ENCODE measurements around the gene CMKLR1. TPM values are rescaled to one million over a fixed set of nuclear protein-coding genes. Genes with fewer than 3 reads are reported as not detected.

Gene CMKLR1
- total and polyA plus RNA-seq, 9 of the 15 experiments (the other 6 are each of a cell fraction or from before 2014, with no cell fraction given) = 0.11 to 1.4 (median 0.20) TPM

DNA sequence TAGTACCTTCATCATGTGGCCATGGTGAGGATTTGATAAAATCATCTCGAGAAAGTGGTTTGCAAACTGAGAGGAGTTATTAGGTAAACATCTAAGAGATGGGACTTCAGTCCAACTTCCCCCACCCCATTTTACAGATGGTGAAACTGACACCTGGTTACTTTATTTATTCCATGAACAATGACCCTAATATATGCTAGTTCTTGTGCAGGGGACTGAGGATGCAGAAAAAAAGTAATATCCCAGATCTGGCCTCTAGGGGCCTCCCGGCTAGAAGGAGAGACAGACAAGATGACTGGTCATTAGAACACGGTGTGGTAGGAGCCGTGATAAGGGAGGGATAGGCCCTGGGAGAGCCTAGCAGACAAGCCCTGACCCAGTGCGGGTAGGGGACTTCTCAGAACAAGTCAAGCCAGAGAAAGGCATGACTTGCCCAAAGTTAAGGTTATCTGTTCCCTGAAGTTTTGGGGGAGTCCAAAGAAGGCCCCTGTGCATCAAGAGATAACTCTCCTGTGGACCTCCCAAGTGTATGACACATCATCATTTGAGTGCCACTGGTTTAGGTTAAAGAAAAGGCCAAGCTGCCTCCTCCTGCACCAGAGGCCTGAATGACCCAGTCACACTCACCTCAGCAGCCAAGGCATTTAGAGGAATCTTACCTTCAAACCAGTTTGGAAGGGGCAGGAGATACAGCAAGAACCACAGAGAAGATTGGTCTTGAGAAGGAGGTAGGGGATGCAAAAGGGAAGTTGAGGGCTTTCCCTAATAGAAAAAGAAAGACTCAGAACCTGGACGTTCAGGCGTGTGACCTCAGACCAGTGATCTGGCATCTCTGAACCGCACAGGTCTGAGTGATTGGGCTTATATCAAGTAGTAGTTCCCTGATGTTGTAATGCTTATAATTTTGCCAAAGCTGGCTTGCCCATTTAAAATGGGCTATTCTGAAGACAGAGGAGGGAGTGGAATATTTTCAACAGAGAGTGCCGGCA, 1.6 kb downstream of the CMKLR1 start (continued):
- TF ChIP-seq CBX3 (IDR thresholded peaks at IDR 0.05; ENCODE audit: borderline replicate concordance in 1 of 2, low read length in 2 of 2) (peak in 1 of 2 experiments; percentile 32; a peak in 1 of 3 replicates), DMBX1 (CRISPR knock-in tag; IDR thresholded peaks at IDR 0.05; ENCODE audit: borderline replicate concordance) (peak; percentile 59; the same call in 1 of the 2 replicates), ZNF445 (CRISPR knock-in tag; IDR thresholded peaks at IDR 0.05; ENCODE audit: low read depth) (no peak), CTBP1 (IDR thresholded peaks at IDR 0.05; ENCODE audit: borderline replicate concordance) (peak; percentile 60; the same call in 1 of the 2 replicates), MBD2 (IDR thresholded peaks at IDR 0.05; ENCODE audit: borderline replicate concordance, low read depth) (peak; percentile 71; the same call in 1 of the 2 replicates), RCOR1 (IDR thresholded peaks at IDR 0.05; ENCODE audit: borderline replicate concordance in 1 of 2, low read depth in 2 of 2, low read length in 2 of 2) (peak in 1 of 2 experiments; percentile 56; a peak in 2 of 4 replicates), SMARCE1 (IDR thresholded peaks at IDR 0.05) (peak; percentile 93), CC2D1A (IDR thresholded peaks at IDR 0.05) (peak; percentile 78; the same call in 1 of the 2 replicates), TAL1 (IDR thresholded peaks at IDR 0.05) (peak; percentile 90), MIER1 (IDR thresholded peaks at IDR 0.05; ENCODE audit: low read depth) (peak; percentile 55; the same call in 1 of the 2 replicates), TBP (optimal IDR thresholded peaks at IDR 0.05; ENCODE audit: low read depth, low read length) (peak; percentile 35), ARHGAP35 (IDR thresholded peaks at IDR 0.05; ENCODE audit: partially characterized antibody) (no peak), MTA3 (IDR thresholded peaks at IDR 0.05; ENCODE audit: borderline replicate concordance) (peak; percentile 67; the same call in 1 of the 2 replicates), CBFA2T3 (IDR thresholded peaks at IDR 0.05) (peak; percentile 97), RBM34 (IDR thresholded peaks at IDR 0.05; ENCODE audit: borderline replicate concordance, insufficient read depth, low read length) (no peak), MAFF (IDR thresholded peaks at IDR 0.05; ENCODE audit: low read length) (peak; percentile 40; the same call in 1 of the 2 replicates), FOSL1 (tag; conservative IDR thresholded peaks at IDR 0.05) (peak; percentile 81), NCOA2 (IDR thresholded peaks at IDR 0.05; ENCODE audit: partially characterized antibody in 2 of 2) (peak in 1 of 2 experiments; percentile 59)
- TF ChIP-seq, protein P1, sequence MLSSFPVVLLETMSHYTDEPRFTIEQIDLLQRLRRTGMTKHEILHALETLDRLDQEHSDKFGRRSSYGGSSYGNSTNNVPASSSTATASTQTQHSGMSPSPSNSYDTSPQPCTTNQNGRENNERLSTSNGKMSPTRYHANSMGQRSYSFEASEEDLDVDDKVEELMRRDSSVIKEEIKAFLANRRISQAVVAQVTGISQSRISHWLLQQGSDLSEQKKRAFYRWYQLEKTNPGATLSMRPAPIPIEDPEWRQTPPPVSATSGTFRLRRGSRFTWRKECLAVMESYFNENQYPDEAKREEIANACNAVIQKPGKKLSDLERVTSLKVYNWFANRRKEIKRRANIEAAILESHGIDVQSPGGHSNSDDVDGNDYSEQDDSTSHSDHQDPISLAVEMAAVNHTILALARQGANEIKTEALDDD (IDR thresholded peaks at IDR 0.05) = peak; percentile 94
- TF ChIP-seq, protein P2, sequence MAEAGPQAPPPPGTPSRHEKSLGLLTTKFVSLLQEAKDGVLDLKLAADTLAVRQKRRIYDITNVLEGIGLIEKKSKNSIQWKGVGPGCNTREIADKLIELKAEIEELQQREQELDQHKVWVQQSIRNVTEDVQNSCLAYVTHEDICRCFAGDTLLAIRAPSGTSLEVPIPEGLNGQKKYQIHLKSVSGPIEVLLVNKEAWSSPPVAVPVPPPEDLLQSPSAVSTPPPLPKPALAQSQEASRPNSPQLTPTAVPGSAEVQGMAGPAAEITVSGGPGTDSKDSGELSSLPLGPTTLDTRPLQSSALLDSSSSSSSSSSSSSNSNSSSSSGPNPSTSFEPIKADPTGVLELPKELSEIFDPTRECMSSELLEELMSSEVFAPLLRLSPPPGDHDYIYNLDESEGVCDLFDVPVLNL (CRISPR knock-in tag; IDR thresholded peaks at IDR 0.05; ENCODE audit: low read depth) = no peak
- TF ChIP-seq, protein P3, sequence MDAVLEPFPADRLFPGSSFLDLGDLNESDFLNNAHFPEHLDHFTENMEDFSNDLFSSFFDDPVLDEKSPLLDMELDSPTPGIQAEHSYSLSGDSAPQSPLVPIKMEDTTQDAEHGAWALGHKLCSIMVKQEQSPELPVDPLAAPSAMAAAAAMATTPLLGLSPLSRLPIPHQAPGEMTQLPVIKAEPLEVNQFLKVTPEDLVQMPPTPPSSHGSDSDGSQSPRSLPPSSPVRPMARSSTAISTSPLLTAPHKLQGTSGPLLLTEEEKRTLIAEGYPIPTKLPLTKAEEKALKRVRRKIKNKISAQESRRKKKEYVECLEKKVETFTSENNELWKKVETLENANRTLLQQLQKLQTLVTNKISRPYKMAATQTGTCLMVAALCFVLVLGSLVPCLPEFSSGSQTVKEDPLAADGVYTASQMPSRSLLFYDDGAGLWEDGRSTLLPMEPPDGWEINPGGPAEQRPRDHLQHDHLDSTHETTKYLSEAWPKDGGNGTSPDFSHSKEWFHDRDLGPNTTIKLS (IDR thresholded peaks at IDR 0.05; ENCODE audit: borderline replicate concordance, low read depth) = peak; percentile 61; the same call in 1 of the 2 replicates
- TF ChIP-seq, protein P4, sequence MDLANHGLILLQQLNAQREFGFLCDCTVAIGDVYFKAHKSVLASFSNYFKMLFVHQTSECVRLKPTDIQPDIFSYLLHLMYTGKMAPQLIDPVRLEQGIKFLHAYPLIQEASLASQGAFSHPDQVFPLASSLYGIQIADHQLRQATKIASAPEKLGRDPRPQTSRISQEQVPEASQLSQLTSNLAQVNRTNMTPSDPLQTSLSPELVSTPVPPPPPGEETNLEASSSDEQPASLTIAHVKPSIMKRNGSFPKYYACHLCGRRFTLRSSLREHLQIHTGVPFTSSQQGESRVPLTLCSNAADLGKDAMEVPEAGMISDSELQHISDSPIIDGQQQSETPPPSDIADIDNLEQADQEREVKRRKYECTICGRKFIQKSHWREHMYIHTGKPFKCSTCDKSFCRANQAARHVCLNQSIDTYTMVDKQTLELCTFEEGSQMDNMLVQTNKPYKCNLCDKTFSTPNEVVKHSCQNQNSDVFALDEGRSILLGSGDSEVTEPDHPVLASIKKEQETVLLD (IDR thresholded peaks at IDR 0.05) = peak; percentile 85; the same call in 1 of the 2 replicates

Measured in K562 (cell line).